ENCODE measurements around the gene YWHAQ.
"Not testable (repeated sequence)": the region's sequence is repeated elsewhere in the genome, so short reads cannot be mapped to it uniquely, and the experiment has no call there.

The YWHAQ gene

GRCh38 chr2:9629222-9630116, 1.3 kb downstream of the YWHAQ start:
- no peak for ATAC-seq
- no peak for TF ChIP-seq ZFP3 (CRISPR knock-in tag; IDR thresholded peaks at IDR 0.05)
- TF ChIP-seq ISL1 (CRISPR knock-in tag; IDR thresholded peaks at IDR 0.05), result no peak
- TF ChIP-seq OSR1 (CRISPR knock-in tag; IDR thresholded peaks at IDR 0.05), result no peak
- TF ChIP-seq TCF4 (CRISPR knock-in tag; IDR thresholded peaks at IDR 0.05; ENCODE audit: borderline replicate concordance), result no peak

- no peak for ATAC-seq
- TF ChIP-seq BACH2 (CRISPR knock-in tag; IDR thresholded peaks at IDR 0.05; ENCODE audit: borderline replicate concordance), result no peak
- TF ChIP-seq PATZ1 (CRISPR knock-in tag; IDR thresholded peaks at IDR 0.05; ENCODE audit: borderline replicate concordance), result no peak
- TF ChIP-seq ZFP3 (CRISPR knock-in tag; IDR thresholded peaks at IDR 0.05), result no peak
- TF ChIP-seq, protein P1, sequence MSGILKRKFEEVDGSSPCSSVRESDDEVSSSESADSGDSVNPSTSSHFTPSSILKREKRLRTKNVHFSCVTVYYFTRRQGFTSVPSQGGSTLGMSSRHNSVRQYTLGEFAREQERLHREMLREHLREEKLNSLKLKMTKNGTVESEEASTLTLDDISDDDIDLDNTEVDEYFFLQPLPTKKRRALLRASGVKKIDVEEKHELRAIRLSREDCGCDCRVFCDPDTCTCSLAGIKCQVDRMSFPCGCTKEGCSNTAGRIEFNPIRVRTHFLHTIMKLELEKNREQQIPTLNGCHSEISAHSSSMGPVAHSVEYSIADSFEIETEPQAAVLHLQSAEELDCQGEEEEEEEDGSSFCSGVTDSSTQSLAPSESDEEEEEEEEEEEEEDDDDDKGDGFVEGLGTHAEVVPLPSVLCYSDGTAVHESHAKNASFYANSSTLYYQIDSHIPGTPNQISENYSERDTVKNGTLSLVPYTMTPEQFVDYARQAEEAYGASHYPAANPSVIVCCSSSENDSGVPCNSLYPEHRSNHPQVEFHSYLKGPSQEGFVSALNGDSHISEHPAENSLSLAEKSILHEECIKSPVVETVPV (CRISPR knock-in tag; IDR thresholded peaks at IDR 0.05), result no peak
- no peak for TF ChIP-seq ISL1 (CRISPR knock-in tag; IDR thresholded peaks at IDR 0.05)
- TF ChIP-seq OSR1 (CRISPR knock-in tag; IDR thresholded peaks at IDR 0.05), result no peak
- TF ChIP-seq ZNF565 (CRISPR knock-in tag; conservative IDR thresholded peaks at IDR 0.05; ENCODE audit: low read depth), result no peak
- no peak for TF ChIP-seq GLIS3 (CRISPR knock-in tag; IDR thresholded peaks at IDR 0.05)
- TF ChIP-seq TOX (CRISPR knock-in tag; IDR thresholded peaks at IDR 0.05; ENCODE audit: borderline replicate concordance), result no peak
- TF ChIP-seq ARNTL (CRISPR knock-in tag; IDR thresholded peaks at IDR 0.05; ENCODE audit: borderline replicate concordance, low read depth), result no peak
- no peak for TF ChIP-seq CREB5 (CRISPR knock-in tag; IDR thresholded peaks at IDR 0.05; ENCODE audit: low read depth)
- TF ChIP-seq PPARA (CRISPR knock-in tag; IDR thresholded peaks at IDR 0.05; ENCODE audit: borderline replicate concordance), result no peak
- TF ChIP-seq, protein P2, sequence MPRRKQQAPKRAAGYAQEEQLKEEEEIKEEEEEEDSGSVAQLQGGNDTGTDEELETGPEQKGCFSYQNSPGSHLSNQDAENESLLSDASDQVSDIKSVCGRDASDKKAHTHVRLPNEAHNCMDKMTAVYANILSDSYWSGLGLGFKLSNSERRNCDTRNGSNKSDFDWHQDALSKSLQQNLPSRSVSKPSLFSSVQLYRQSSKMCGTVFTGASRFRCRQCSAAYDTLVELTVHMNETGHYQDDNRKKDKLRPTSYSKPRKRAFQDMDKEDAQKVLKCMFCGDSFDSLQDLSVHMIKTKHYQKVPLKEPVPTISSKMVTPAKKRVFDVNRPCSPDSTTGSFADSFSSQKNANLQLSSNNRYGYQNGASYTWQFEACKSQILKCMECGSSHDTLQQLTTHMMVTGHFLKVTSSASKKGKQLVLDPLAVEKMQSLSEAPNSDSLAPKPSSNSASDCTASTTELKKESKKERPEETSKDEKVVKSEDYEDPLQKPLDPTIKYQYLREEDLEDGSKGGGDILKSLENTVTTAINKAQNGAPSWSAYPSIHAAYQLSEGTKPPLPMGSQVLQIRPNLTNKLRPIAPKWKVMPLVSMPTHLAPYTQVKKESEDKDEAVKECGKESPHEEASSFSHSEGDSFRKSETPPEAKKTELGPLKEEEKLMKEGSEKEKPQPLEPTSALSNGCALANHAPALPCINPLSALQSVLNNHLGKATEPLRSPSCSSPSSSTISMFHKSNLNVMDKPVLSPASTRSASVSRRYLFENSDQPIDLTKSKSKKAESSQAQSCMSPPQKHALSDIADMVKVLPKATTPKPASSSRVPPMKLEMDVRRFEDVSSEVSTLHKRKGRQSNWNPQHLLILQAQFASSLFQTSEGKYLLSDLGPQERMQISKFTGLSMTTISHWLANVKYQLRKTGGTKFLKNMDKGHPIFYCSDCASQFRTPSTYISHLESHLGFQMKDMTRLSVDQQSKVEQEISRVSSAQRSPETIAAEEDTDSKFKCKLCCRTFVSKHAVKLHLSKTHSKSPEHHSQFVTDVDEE (CRISPR knock-in tag; IDR thresholded peaks at IDR 0.05), result no peak
- no peak for TF ChIP-seq ZNF8 (CRISPR knock-in tag; IDR thresholded peaks at IDR 0.05)
- no peak for TF ChIP-seq ESRRG (CRISPR knock-in tag; IDR thresholded peaks at IDR 0.05)
These were observed 3.5 kb downstream of the YWHAQ start for GRCh38 chr2:9627310-9627709.

DNA sequence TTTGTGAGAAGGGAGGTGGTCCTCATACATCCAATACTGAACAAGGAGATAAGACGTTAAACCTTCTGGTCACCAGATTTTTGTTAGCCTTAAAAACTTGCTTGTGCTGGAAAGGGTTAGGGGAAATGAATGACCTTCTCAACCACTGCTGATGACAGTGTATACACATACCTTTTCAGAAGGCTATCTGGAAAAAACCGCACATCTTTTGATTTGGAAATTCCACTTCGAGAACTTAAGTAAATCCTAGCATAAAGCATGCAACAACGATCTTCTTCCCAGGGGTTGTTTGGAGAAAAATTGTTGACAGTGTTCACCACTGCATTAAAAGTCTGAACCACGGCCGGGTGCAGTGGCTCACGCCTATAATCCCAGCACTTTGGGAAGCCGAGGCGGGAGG, 7.6 kb downstream of the YWHAQ start:
- TF ChIP-seq POU6F1 (CRISPR knock-in tag; IDR thresholded peaks at IDR 0.05; ENCODE audit: borderline replicate concordance, low read depth) (no peak), PPARA (CRISPR knock-in tag; IDR thresholded peaks at IDR 0.05; ENCODE audit: borderline replicate concordance) (no peak), ESRRG (CRISPR knock-in tag; IDR thresholded peaks at IDR 0.05) (no peak), ZNF8 (CRISPR knock-in tag; IDR thresholded peaks at IDR 0.05) (no peak), TOX (CRISPR knock-in tag; IDR thresholded peaks at IDR 0.05; ENCODE audit: borderline replicate concordance) (no peak), ZNF70 (CRISPR knock-in tag; IDR thresholded peaks at IDR 0.05) (no peak), ZC3H10 (CRISPR knock-in tag; IDR thresholded peaks at IDR 0.05) (no peak), ZFP3 (CRISPR knock-in tag; IDR thresholded peaks at IDR 0.05) (no peak)
- TF ChIP-seq, protein P2 (CRISPR knock-in tag; IDR thresholded peaks at IDR 0.05), result no peak
- TF ChIP-seq, protein P1 (CRISPR knock-in tag; IDR thresholded peaks at IDR 0.05), result no peak
- ATAC-seq, result no peak

GRCh38 chr2:9621655-9622054, 9.1 kb downstream of the YWHAQ start:
- not testable (repeated sequence) for ATAC-seq

All from SK-N-SH treated with all-trans-retinoic acid at 6 μM for 48 hours (cell line).